ENCODE results near the gene MUC3A. TPM values are rescaled to one million over a fixed set of nuclear protein-coding genes. Genes with fewer than 3 reads are reported as not detected.

MUC3A gene
- total RNA-seq, 1 donor from 2014 or later = 1.3 TPM

DNA sequence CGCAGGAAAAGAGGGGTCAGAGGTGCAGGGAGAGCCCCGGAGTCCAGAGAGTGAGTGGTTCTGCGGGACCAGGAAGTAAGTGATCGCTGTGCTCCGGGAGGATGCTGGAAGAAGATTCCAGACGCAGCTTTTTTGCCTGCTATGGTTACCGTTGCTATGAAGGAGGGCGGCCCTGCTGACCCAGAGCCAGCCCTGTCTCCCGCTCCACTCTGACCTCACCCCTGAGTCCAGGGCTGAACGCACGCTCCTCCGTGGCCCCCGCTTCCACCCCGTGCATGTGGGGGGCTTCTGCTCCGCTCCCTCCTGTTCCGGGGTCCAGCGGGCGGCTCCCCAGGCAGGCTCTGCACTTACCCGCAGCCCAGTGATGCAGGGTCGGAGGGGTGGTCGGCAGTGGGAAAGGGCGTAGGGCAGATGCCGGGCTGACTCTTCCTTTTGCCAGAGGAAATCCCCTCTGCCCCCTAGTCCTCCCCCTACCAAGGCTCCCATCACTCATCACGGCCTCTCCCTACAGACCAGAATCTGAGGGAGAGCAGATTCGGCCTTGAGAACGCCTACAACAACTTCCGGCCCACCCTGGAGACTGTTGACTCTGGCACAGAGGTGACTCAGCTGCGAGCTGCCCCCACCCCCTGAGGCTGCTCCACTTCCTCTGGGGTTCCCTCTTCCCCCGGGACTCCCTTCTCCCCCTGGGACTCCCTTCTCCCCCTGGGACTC lies 67.9 kb downstream of the MUC3A start:
- DNase-seq (ENCODE audit: low spot score) = no peak

Other genes starting within 250 kb of the MUC3A start
- gene POP7, start 243.4 kb upstream of the MUC3A start, total RNA-seq = 25.9 TPM
- gene EPO, start 229.1 kb upstream of the MUC3A start, total RNA-seq = not detected
- gene ZAN, start 215.9 kb upstream of the MUC3A start, total RNA-seq = not detected
- 45.6 TPM for gene EPHB4, start 122.0 kb upstream of the MUC3A start, total RNA-seq
- 21.7 TPM for gene SLC12A9, start 96.8 kb upstream of the MUC3A start, total RNA-seq
- gene TRIP6, start 82.1 kb upstream of the MUC3A start, total RNA-seq = 71.0 TPM
- 135 TPM for gene SRRT, start 74.4 kb upstream of the MUC3A start, total RNA-seq
- gene UFSP1, start 59.8 kb upstream of the MUC3A start, total RNA-seq = 5.1 TPM
- gene ACHE, start 53.6 kb upstream of the MUC3A start, total RNA-seq = 1.9 TPM
- 0.32 TPM for gene MUC12, start 20.0 kb downstream of the MUC3A start, total RNA-seq
- 0.35 TPM for gene MUC17, start 70.5 kb downstream of the MUC3A start, total RNA-seq
- gene TRIM56, start 135.9 kb downstream of the MUC3A start, total RNA-seq = 48.2 TPM
- 130 TPM for gene SERPINE1, start 177.6 kb downstream of the MUC3A start, total RNA-seq
- 30.4 TPM for gene AP1S1, start 204.9 kb downstream of the MUC3A start, total RNA-seq
- gene VGF, start 216.0 kb downstream of the MUC3A start, total RNA-seq = 0.22 TPM
- not detected for gene NAT16, start 230.8 kb downstream of the MUC3A start, total RNA-seq